ENCODE results near the gene CRBN. TPM values are rescaled to one million over a fixed set of nuclear protein-coding genes. Genes with fewer than 3 reads are reported as not detected.

Gene CRBN
- total RNA-seq, 2 donors from 2014 or later, result 35.3 to 36.8 TPM

DNA sequence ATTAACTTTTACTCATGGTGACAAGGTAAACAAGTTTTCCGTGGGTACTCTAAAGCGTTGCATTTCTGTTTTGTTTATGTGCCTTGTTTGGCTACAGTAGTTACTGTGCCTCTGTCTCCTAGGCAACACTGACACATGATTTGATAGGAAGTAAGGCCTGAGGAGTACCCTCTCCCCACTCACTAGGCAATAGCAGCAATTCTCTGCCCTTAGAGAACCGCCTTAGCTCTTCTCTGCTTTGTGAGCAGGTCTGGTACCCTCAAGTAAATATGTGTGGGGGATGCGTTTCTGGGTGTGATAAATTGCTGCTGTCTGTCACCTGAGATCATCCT, 69.2 kb downstream of the CRBN start, which contains the start of gene IL5RA:
TSS of gene IL5RA (minus strand) at position 76 of the 332 bp plus-strand sequence. CDS start 5,390 bp downstream, outside the sequence.
- no peaks in the 10 kb centered on the region for H3K9me3 ChIP-seq (ENCODE audit: control insufficient read depth, low read length)
- Mint-ChIP-seq H3K27me3 (ENCODE audit: insufficient read depth) (peaks cover 15% of the 10 kb centered on the region), H3K36me3 (ENCODE audit: low read depth) (no peaks in the 10 kb centered on the region), H3K4me3 (no peak within 1 kb of the TSS), H3K9me3 (no peaks in the 10 kb centered on the region), H3K27ac (peak within 1 kb of the TSS; percentile 10), H3K4me1 (peaks cover 21% of the 10 kb centered on the region)
- no peak within 1 kb of the TSS for H3K27ac ChIP-seq (ENCODE audit: low read depth, low read length)
- 56 to 82% methylated on average over 2 to 3 of the region's 4 CpGs for WGBS, 2 experiments (ENCODE audit: insufficient coverage in 1 of 2, insufficient read length in 1 of 2)
- DNase-seq, result peak; percentile 63
- H3K36me3 ChIP-seq (ENCODE audit: control insufficient read depth, insufficient read depth, low read length), result no peaks in the 10 kb centered on the region
- H3K4me1 ChIP-seq (ENCODE audit: control insufficient read depth, insufficient read depth, low read length), result peaks cover 10% of the 10 kb centered on the region
- H3K9ac ChIP-seq (ENCODE audit: extremely low read depth, low read length, poor library complexity, severe bottlenecking), result peak within 1 kb of the TSS; percentile 11
- no peak within 1 kb of the TSS for H3K4me3 ChIP-seq (ENCODE audit: low read length)
- TF ChIP-seq, protein P1, sequence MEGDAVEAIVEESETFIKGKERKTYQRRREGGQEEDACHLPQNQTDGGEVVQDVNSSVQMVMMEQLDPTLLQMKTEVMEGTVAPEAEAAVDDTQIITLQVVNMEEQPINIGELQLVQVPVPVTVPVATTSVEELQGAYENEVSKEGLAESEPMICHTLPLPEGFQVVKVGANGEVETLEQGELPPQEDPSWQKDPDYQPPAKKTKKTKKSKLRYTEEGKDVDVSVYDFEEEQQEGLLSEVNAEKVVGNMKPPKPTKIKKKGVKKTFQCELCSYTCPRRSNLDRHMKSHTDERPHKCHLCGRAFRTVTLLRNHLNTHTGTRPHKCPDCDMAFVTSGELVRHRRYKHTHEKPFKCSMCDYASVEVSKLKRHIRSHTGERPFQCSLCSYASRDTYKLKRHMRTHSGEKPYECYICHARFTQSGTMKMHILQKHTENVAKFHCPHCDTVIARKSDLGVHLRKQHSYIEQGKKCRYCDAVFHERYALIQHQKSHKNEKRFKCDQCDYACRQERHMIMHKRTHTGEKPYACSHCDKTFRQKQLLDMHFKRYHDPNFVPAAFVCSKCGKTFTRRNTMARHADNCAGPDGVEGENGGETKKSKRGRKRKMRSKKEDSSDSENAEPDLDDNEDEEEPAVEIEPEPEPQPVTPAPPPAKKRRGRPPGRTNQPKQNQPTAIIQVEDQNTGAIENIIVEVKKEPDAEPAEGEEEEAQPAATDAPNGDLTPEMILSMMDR (conservative IDR thresholded peaks at IDR 0.05), result no peak
- H3K27me3 ChIP-seq (ENCODE audit: control insufficient read depth, insufficient read depth, low read length, poor library complexity, severe bottlenecking), result peaks cover 22% of the 10 kb centered on the region

- Histone ChIP-seq H3K9ac (ENCODE audit: extremely low read depth, low read length, poor library complexity, severe bottlenecking) (no peak overlapping the region), H3K27ac (ENCODE audit: low read depth, low read length) (no peak overlapping the region), H3K4me1 (ENCODE audit: control insufficient read depth, insufficient read depth, low read length) (peaks cover 10% of the 10 kb centered on the region), H3K27me3 (ENCODE audit: control insufficient read depth, insufficient read depth, low read length, poor library complexity, severe bottlenecking) (peaks cover 22% of the 10 kb centered on the region), H3K9me3 (ENCODE audit: control insufficient read depth, low read length) (no peaks in the 10 kb centered on the region), H3K4me3 (ENCODE audit: low read length) (no peak overlapping the region), H3K36me3 (ENCODE audit: control insufficient read depth, insufficient read depth, low read length) (no peaks in the 10 kb centered on the region)
- H3K36me3 Mint-ChIP-seq (ENCODE audit: low read depth), result no peaks in the 10 kb centered on the region
- DNase-seq, result no peak
- H3K4me1 Mint-ChIP-seq, result peaks cover 21% of the 10 kb centered on the region
- WGBS, 2 experiments (ENCODE audit: insufficient coverage in 1 of 2, insufficient read length in 1 of 2), result 70 to 76% methylated on average over 8 to 11 of the region's 11 CpGs
- H3K27me3 Mint-ChIP-seq (ENCODE audit: insufficient read depth), result peaks cover 16% of the 10 kb centered on the region
- TF ChIP-seq, protein P1 (conservative IDR thresholded peaks at IDR 0.05), result no peak
- H3K4me3 Mint-ChIP-seq, result no peak overlapping the region
- H3K27ac Mint-ChIP-seq, result no peak overlapping the region
- no peaks in the 10 kb centered on the region for H3K9me3 Mint-ChIP-seq
These were observed 69.8 kb downstream of the CRBN start for GRCh38 chr3:3109407-3110298.

- Mint-ChIP-seq H3K27me3 (ENCODE audit: insufficient read depth) (peaks cover 16% of the 10 kb centered on the region), H3K9me3 (no peaks in the 10 kb centered on the region), H3K36me3 (ENCODE audit: low read depth) (no peaks in the 10 kb centered on the region), H3K4me1 (peaks cover 21% of the 10 kb centered on the region), H3K4me3 (no peak overlapping the region), H3K27ac (no peak overlapping the region)
- Histone ChIP-seq H3K4me1 (ENCODE audit: control insufficient read depth, insufficient read depth, low read length) (peaks cover 10% of the 10 kb centered on the region), H3K9me3 (ENCODE audit: control insufficient read depth, low read length) (no peaks in the 10 kb centered on the region), H3K4me3 (ENCODE audit: low read length) (no peak overlapping the region), H3K27me3 (ENCODE audit: control insufficient read depth, insufficient read depth, low read length, poor library complexity, severe bottlenecking) (peaks cover 22% of the 10 kb centered on the region), H3K36me3 (ENCODE audit: control insufficient read depth, insufficient read depth, low read length) (no peaks in the 10 kb centered on the region), H3K27ac (ENCODE audit: low read depth, low read length) (no peak overlapping the region), H3K9ac (ENCODE audit: extremely low read depth, low read length, poor library complexity, severe bottlenecking) (no peak overlapping the region)
- TF ChIP-seq, protein P1 (conservative IDR thresholded peaks at IDR 0.05), result no peak
- DNase-seq, result no peak
- WGBS, 2 experiments (ENCODE audit: insufficient coverage in 1 of 2, insufficient read length in 1 of 2), result 83 to 95% methylated on average over 2 to 3 of the region's 3 CpGs
These were observed 71.6 kb downstream of the CRBN start for GRCh38 chr3:3107858-3108257.

All from endodermal cell (in vitro differentiated cells).